Activated CD4-positive, alpha-beta T cell treated with anti-CD3 and anti-CD28 coated beads, Interleukin-2, amount 10 ng/mL, durations not matched to agents 7 days and 5 days (primary cell): ENCODE data around the gene SKP1. TPM values are rescaled to one million over a fixed set of nuclear protein-coding genes. Genes with fewer than 3 reads are reported as not detected.

ENCODE experiments used
- CTCF ChIA-PET: fragments of 350-600 bp; sonication (Branson Sonifier 250); formaldehyde crosslinking; loops from one replicate; lab custom pipeline; 2021; ENCODE audit warnings: antibody characterized with exemption; lab: Charles Lee
- POLR2A ChIA-PET: fragments of 350-600 bp; sonication (Branson Sonifier 250); formaldehyde crosslinking; loops from one replicate; lab custom pipeline; 2021; ENCODE audit warnings: antibody characterized with exemption; lab: Charles Lee
- DNase-seq: peaks from one replicate; pipeline ENCODE4 v3.0.0-alpha.2; 2020
- H3K27ac Mint-ChIP-seq: one replicate; pipeline ENCODE4 v1.8.0; 2021; ENCODE audit warnings: mild to moderate bottlenecking, moderate library complexity, mixed read lengths
- H3K27me3 Mint-ChIP-seq: one replicate; pipeline ENCODE4 v1.8.0; 2021; ENCODE audit warnings: mixed read lengths
- H3K36me3 Mint-ChIP-seq: one replicate; pipeline ENCODE4 v1.8.0; 2021; ENCODE audit warnings: low read depth, mixed read lengths
- H3K4me1 Mint-ChIP-seq: one replicate; pipeline ENCODE4 v1.8.0; 2021; ENCODE audit warnings: mixed read lengths
- H3K4me3 Mint-ChIP-seq: one replicate; pipeline ENCODE4 v1.8.0; 2021; ENCODE audit warnings: mild to moderate bottlenecking, moderate library complexity, mixed read lengths
- H3K9me3 Mint-ChIP-seq: one replicate; pipeline ENCODE4 v1.8.0; 2021; ENCODE audit warnings: mixed read lengths
- total RNA-seq, 2 experiments: library from RNA; stranded (reverse); gene quantifications; one replicate each; pipeline ENCODE4 v1.2.3, GENCODE V29; 2021

Gene SKP1
- total RNA-seq, 2 experiments from 2014 or later, result 194 to 197 TPM

- Mint-ChIP-seq H3K4me1 (peaks cover 59% of the 10 kb centered on the region), H3K9me3 (no peaks in the 10 kb centered on the region), H3K27me3 (no peaks in the 10 kb centered on the region), H3K36me3 (peaks cover 69% of the 10 kb centered on the region), H3K27ac (no peak overlapping the region), H3K4me3 (no peak overlapping the region)
- ChIA-PET POLR2A (no interaction called here), CTCF (interaction anchor here (0.8 to 5.2 kb wide), 6 partner anchors 8 to 151 kb away, joined by 3 to 53 read pairs (median 10); no protein-coding TSS in a partner anchor)
- DNase-seq, result peak; percentile 6
Observed at GRCh38 chr5:134148316-134148715, 28.4 kb downstream of the SKP1 start.

GRCh38 chr5:134146651-134147518 lies 29.9 kb downstream of the SKP1 start:
- POLR2A ChIA-PET, result interaction anchor here (0.6 kb wide), 1 partner anchor 14 kb away, joined by 3 read pairs; no protein-coding TSS in a partner anchor
- Mint-ChIP-seq H3K4me1 (peaks cover 57% of the 10 kb centered on the region), H3K9me3 (no peaks in the 10 kb centered on the region), H3K27me3 (no peaks in the 10 kb centered on the region), H3K36me3 (peaks cover 71% of the 10 kb centered on the region), H3K27ac (peak overlapping the region; percentile 15), H3K4me3 (no peak overlapping the region)
- CTCF ChIA-PET, result interaction anchor here (1.1 to 5.2 kb wide), 7 partner anchors 12 to 129 kb away, joined by 3 to 53 read pairs (median 5); no protein-coding TSS in a partner anchor
- DNase-seq, result no peak

- Mint-ChIP-seq H3K4me1 (peaks cover 53% of the 10 kb centered on the region), H3K4me3 (no peak overlapping the region), H3K27ac (peak overlapping the region; percentile 14), H3K27me3 (no peaks in the 10 kb centered on the region), H3K36me3 (peaks cover 76% of the 10 kb centered on the region), H3K9me3 (no peaks in the 10 kb centered on the region)
- DNase-seq, result peak; percentile 85
- ChIA-PET POLR2A (interaction anchor here (0.5 to 0.6 kb wide), 2 partner anchors 15 to 125 kb away, joined by 3 read pairs; no protein-coding TSS in a partner anchor), CTCF (interaction anchor here (1.2 to 5.2 kb wide), 8 partner anchors 8 to 120 kb away, joined by 3 to 53 read pairs (median 6); no protein-coding TSS in a partner anchor)
Observed at GRCh38 chr5:134145779-134146581, 30.8 kb downstream of the SKP1 start.

- peaks cover 53% of the 10 kb centered on the region for H3K4me1 Mint-ChIP-seq
- POLR2A ChIA-PET, result interaction anchor here (0.5 kb wide), 1 partner anchor 125 kb away, joined by 3 read pairs; no protein-coding TSS in a partner anchor
- CTCF ChIA-PET, result interaction anchor here (1.2 to 5.7 kb wide), 7 partner anchors 9 to 104 kb away, joined by 3 to 53 read pairs (median 6); no protein-coding TSS in a partner anchor
- H3K4me3 Mint-ChIP-seq, result no peak overlapping the region
- no peaks in the 10 kb centered on the region for H3K9me3 Mint-ChIP-seq
- peak overlapping the region; percentile 11 for H3K27ac Mint-ChIP-seq
- no peaks in the 10 kb centered on the region for H3K27me3 Mint-ChIP-seq
- no peak for DNase-seq
- H3K36me3 Mint-ChIP-seq, result peaks cover 78% of the 10 kb centered on the region
Observed at GRCh38 chr5:134145041-134145757, 31.6 kb downstream of the SKP1 start.

- no peak for DNase-seq
- POLR2A ChIA-PET, result no interaction called here
- Mint-ChIP-seq H3K4me1 (peaks cover 52% of the 10 kb centered on the region), H3K27me3 (no peaks in the 10 kb centered on the region), H3K36me3 (peaks cover 76% of the 10 kb centered on the region), H3K9me3 (no peaks in the 10 kb centered on the region), H3K4me3 (no peak overlapping the region), H3K27ac (peak overlapping the region; percentile 11)
- CTCF ChIA-PET, result interaction anchor here (0.9 to 13.1 kb wide), 9 partner anchors 9 to 104 kb away, joined by 3 to 258 read pairs (median 6); no protein-coding TSS in a partner anchor
Observed at GRCh38 chr5:134143944-134144941, 32.5 kb downstream of the SKP1 start.

- no peak for DNase-seq
- no peak overlapping the region for H3K4me3 Mint-ChIP-seq
- peaks cover 57% of the 10 kb centered on the region for H3K4me1 Mint-ChIP-seq
- H3K9me3 Mint-ChIP-seq, result no peaks in the 10 kb centered on the region
- H3K27ac Mint-ChIP-seq, result no peak overlapping the region
- ChIA-PET POLR2A (no interaction called here), CTCF (interaction anchor here (0.9 to 13.1 kb wide), 5 partner anchors 9 to 103 kb away, joined by 3 to 258 read pairs (median 6); no protein-coding TSS in a partner anchor)
- H3K27me3 Mint-ChIP-seq, result no peaks in the 10 kb centered on the region
- peaks cover 75% of the 10 kb centered on the region for H3K36me3 Mint-ChIP-seq
Observed at GRCh38 chr5:134143431-134143830, 33.3 kb downstream of the SKP1 start.

GRCh38 chr5:134142806-134143205 lies 33.9 kb downstream of the SKP1 start:
- Mint-ChIP-seq H3K4me1 (peaks cover 60% of the 10 kb centered on the region), H3K27me3 (no peaks in the 10 kb centered on the region), H3K9me3 (no peaks in the 10 kb centered on the region), H3K4me3 (no peak overlapping the region), H3K27ac (no peak overlapping the region), H3K36me3 (peaks cover 74% of the 10 kb centered on the region)
- ChIA-PET CTCF (interaction anchor here (0.9 to 13.1 kb wide), 6 partner anchors 10 to 139 kb away, joined by 3 to 258 read pairs (median 6); no protein-coding TSS in a partner anchor), POLR2A (interaction anchor here (0.8 kb wide), 1 partner anchor 103 kb away, joined by 3 read pairs; no protein-coding TSS in a partner anchor)
- DNase-seq, result peak; percentile 5

- CTCF ChIA-PET, result interaction anchor here (0.5 to 13.1 kb wide), 10 partner anchors 8 to 139 kb away, joined by 3 to 258 read pairs (median 18); no protein-coding TSS in a partner anchor
- peak; percentile 5 for DNase-seq
Observed at GRCh38 chr5:134142052-134142451, 34.7 kb downstream of the SKP1 start.

GRCh38 chr5:134141331-134142050 lies 35.3 kb downstream of the SKP1 start:
- no peak overlapping the region for H3K4me3 Mint-ChIP-seq
- H3K36me3 Mint-ChIP-seq, result peaks cover 78% of the 10 kb centered on the region
- peak overlapping the region; percentile 27 for H3K27ac Mint-ChIP-seq
- H3K4me1 Mint-ChIP-seq, result peaks cover 69% of the 10 kb centered on the region
- H3K9me3 Mint-ChIP-seq, result no peaks in the 10 kb centered on the region
- CTCF ChIA-PET, result interaction anchor here (0.8 to 13.1 kb wide), 21 partner anchors 8 to 138 kb away, joined by 3 to 258 read pairs (median 5); no protein-coding TSS in a partner anchor
- POLR2A ChIA-PET, result interaction anchor here (0.6 kb wide), 1 partner anchor 101 kb away, joined by 3 read pairs; no protein-coding TSS in a partner anchor
- no peaks in the 10 kb centered on the region for H3K27me3 Mint-ChIP-seq
- DNase-seq, result peak; percentile 3

More at GRCh38 chr5:134142052-134142451, 34.7 kb downstream of the SKP1 start:
- peaks cover 67% of the 10 kb centered on the region for H3K4me1 Mint-ChIP-seq
- H3K4me3 Mint-ChIP-seq, result no peak overlapping the region
- peaks cover 77% of the 10 kb centered on the region for H3K36me3 Mint-ChIP-seq
- H3K27ac Mint-ChIP-seq, result peak overlapping the region; percentile 27
- H3K27me3 Mint-ChIP-seq, result no peaks in the 10 kb centered on the region
- H3K9me3 Mint-ChIP-seq, result no peaks in the 10 kb centered on the region
- POLR2A ChIA-PET, result interaction anchor here (0.6 to 0.8 kb wide), 2 partner anchors 101 to 102 kb away, joined by 3 read pairs; no protein-coding TSS in a partner anchor
